Measurements from ENCODE around the gene STAG1.

DNA sequence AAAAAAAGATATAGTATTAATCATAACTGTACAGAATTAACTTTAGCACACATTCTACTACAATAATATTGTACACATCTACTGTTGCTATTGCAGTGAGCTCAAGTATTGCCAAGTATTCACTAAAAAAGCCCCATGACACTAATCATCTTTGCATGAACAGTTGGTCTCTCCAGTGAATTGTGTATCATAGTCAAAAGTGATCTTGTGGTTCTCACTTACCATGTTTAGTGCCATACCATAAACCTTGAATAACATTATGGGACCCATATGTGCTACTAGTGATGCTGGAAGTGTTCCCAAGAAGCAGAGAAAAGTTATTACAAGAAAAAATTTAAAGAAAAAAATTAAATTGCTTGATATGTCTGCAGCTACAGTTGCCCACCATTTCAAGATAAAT lies 324.9 kb downstream of the STAG1 start:
- TF ChIP-seq EP300 (IDR thresholded peaks at IDR 0.05) = no peak
- TF ChIP-seq POLR2AphosphoS5 (IDR thresholded peaks at IDR 0.05) = no peak
- TF ChIP-seq, protein P1, sequence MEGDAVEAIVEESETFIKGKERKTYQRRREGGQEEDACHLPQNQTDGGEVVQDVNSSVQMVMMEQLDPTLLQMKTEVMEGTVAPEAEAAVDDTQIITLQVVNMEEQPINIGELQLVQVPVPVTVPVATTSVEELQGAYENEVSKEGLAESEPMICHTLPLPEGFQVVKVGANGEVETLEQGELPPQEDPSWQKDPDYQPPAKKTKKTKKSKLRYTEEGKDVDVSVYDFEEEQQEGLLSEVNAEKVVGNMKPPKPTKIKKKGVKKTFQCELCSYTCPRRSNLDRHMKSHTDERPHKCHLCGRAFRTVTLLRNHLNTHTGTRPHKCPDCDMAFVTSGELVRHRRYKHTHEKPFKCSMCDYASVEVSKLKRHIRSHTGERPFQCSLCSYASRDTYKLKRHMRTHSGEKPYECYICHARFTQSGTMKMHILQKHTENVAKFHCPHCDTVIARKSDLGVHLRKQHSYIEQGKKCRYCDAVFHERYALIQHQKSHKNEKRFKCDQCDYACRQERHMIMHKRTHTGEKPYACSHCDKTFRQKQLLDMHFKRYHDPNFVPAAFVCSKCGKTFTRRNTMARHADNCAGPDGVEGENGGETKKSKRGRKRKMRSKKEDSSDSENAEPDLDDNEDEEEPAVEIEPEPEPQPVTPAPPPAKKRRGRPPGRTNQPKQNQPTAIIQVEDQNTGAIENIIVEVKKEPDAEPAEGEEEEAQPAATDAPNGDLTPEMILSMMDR (IDR thresholded peaks at IDR 0.05) = no peak
- no peak for TF ChIP-seq POLR2A (IDR thresholded peaks at IDR 0.05; ENCODE audit: low read depth)

All from esophagus muscularis mucosa (tissue), 4 donors.